Renal cortical epithelial cell (primary cell): ENCODE data around the gene GJA5. TPM values are rescaled to one million over a fixed set of nuclear protein-coding genes. Genes with fewer than 3 reads are reported as not detected.
A peak's percentile ranks its signal among the peaks of the same experiment; 100 is the strongest.

Experiments used
- DNase-seq: peaks from one replicate; pipeline ENCODE4 v3.0.0-alpha.2; 2011; ENCODE audit warnings: low read depth
- total RNA-seq: library from RNA; depleted of rRNA; stranded (reverse); fragments of >200 nt; gene quantifications from 2 replicates; pipeline ENCODE4 v1.2.3, GENCODE V29; 2014

The GJA5 gene
- total RNA-seq, 1 donor from 2014 or later = 0.10 TPM

- DNase-seq = no peak
Measured at GRCh38 chr1:147762233-147763024, 2.0 kb upstream of the GJA5 start.

GRCh38 chr1:147758379-147759100 is 1.9 kb downstream of the GJA5 start:
- DNase-seq = no peak

DNA sequence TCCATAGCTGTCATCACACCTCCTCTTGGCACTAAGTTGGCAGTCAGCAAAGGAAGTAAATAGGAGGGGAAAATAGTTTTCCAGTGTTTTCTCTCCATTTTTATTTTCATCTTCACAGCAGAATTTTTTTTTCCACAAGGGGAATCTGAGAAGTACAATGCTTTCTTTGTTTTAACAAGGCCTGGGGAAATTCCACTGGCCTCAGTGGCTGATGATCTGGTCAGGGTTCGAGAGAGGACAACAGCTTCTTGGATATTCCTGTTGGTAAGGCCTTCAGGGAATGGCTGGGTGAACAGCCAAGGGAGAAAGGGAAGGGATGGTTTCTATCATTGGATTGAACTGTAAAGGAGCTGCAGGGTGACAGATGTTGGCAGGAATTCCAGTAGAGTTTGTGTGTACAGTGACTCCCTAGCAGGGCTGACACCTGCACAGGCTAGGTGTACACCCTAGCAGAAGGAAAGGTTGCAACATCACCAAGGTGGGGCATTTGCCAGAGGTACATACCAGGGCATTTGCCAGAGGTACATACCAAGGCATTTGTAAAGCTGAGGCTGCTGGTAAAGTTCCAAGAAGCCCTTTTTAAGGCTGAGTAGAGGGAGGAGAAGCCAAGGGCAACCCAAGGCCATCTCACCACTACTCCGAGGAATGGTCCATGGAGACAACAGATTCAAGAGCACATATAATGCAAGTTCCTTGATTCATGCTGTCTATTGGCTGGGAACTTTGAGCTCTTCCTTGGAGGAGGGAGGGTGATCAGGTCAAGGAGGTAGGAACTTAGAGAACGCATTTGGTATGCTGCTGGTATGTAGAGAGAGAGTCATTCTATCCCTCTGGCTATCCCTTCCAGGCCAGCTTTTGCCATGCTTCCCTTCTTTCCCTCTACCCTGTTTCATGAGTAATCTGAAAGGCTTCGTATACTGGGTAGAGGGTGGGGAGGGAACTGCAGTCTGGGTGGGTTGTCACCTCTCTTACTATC is 3.1 kb downstream of the GJA5 start:
- peak; percentile 63 for DNase-seq

DNA sequence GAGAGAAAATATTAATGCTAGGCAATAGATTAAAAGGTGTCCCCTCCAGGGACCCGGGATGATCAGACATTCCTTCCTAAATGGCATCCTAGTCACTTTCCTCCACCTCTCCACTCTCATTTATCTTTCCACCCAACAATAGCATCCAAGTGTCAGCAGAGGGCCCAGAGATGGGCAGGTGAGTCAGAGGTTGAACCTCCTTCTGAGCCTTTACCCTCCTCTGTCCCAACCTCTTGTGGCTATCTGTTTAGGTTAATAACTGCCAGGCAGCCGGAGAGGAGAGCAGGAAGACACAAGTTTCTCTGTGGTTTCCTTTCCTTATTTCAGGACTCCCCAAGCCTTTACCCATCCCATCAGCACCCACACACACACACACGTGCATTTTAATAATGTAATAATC is 4.1 kb downstream of the GJA5 start:
- DNase-seq = peak; percentile 30

GRCh38 chr1:147754661-147755060 is 5.7 kb downstream of the GJA5 start:
- DNase-seq = no peak

DNA sequence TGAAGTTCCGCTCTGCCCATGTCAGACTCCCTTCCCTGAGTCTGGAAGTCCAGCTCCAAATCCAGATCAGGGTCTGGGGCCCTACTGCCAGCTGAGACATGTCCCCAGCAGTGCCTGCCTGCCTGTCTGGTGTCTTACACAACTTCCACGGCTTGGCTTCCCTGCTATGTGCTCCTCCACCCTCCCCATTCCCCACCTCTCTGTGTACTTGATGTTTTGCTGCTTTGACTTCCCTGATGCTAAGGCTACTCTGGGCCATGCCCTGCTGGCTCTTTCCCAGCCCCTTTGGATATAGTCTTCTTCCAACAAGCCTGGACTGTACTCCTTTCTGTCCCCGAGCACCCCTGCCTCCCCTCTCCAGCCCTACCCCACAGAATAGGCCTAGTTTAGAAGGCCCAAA is 7.3 kb downstream of the GJA5 start:
- DNase-seq = no peak

DNA sequence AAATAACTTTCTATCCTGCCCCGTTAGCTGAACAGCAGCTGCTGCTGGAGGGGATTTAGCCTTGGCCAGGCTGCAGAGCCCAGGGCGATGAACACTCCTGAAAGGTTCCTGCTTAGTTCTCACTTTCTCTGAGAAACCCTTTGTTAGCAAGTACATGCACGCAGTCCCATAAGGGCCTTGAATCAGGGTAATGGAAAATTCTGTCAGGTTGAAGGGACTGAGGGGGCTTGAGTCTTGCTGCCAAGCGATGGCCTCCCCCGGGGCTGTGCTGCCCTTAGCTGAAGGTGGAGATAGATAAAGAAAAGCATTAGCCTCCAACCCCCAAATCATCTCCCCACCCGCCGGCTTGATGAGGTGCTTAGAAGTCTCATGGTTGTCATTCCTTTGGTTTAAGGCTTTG is 7.9 kb downstream of the GJA5 start:
- DNase-seq = no peak

DNA sequence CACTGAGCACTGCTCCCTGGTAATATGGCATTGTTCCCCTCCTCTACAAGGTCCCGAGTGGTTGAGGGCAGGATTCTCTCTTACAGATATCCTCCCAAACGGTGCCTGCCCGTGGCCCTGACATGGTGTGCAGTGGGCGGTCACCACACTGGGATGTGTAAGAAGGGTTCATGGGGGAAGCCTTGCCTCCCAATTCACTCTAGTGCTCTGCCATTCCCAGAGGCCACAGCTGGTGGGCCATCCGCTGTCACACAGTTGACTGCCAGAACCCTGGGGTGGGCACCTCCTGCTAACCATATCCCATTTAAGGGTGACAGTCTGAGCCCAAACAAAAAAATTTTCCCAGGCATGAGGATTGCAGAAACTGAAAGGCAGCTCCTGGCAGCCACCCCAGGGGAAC is 9.1 kb downstream of the GJA5 start:
- no peak for DNase-seq

DNA sequence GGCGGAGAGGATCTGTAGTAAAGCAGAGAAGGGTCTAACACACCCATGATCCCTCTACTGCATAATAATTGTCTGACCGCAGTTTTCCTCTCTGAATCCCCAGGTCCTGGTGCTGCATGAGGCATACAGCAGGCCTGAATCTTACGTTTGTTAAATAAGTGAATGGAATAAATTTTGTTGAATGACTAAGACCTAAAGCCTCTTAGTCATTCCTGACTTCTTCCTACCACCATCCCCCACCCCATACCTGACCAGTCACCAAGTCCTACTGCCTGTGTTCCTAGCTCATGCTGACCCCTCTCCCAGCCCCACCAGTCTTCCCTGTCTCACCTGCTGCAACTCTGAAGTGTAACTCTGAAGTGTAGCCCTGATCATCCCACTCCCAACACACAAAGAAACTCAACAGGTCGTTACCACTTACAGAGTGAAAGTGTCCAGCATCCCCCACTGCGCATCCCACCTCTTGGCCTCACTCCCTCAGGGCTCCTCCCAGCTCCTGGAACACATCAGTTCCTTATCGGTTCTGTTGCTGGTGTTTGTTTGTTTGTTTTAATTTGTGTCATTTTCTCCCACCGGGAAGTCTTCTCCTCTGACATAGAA is 9.7 kb downstream of the GJA5 start:
- peak; percentile 28 for DNase-seq

GRCh38 chr1:147749792-147750191 is 10.6 kb downstream of the GJA5 start:
- no peak for DNase-seq

- peak; percentile 42 for DNase-seq
Measured at GRCh38 chr1:147748676-147749350, 11.6 kb downstream of the GJA5 start.

GRCh38 chr1:147747966-147748365 is 12.4 kb downstream of the GJA5 start:
- no peak for DNase-seq

GRCh38 chr1:147745271-147745670 is 15.1 kb downstream of the GJA5 start:
- no peak for DNase-seq

DNA sequence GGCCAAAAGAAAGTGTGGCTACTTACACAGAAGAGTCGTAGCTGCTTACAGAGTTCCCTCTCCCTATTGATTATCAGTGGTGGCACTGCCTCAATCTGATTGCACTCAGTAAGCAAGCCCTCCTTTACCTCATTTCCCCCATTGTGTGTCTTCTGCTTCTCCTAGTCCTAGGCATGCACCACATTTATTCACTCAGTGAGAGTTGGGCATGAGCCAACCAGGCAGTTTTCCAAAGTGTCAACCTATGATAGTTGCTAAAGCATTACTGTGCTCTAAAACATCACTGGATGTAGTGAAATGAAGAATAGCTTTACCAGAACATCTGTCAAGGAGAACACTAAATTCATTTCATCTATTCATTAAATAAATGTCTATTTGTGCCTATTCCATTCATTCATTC is 19.3 kb downstream of the GJA5 start:
- DNase-seq = no peak

DNA sequence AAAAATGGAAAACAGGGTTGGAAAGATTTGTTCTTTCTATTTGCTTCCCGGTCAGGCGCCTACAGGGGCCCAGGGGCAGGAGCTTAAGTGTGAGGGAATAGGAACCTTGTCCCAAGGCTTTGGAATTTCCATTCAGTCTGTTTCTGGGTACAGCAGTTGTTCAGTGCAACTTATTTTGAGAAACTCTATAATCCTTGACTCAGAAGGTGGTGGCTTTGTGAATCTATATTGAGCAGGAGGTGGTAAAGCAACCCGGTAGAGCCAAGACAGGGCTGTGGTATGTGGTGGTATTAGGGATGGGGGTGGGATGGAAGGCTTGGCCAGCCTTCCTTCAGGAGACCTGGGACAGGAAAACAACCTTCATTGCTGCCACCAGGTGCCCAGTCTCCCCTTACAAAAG is 20.0 kb downstream of the GJA5 start:
- no peak for DNase-seq

DNA sequence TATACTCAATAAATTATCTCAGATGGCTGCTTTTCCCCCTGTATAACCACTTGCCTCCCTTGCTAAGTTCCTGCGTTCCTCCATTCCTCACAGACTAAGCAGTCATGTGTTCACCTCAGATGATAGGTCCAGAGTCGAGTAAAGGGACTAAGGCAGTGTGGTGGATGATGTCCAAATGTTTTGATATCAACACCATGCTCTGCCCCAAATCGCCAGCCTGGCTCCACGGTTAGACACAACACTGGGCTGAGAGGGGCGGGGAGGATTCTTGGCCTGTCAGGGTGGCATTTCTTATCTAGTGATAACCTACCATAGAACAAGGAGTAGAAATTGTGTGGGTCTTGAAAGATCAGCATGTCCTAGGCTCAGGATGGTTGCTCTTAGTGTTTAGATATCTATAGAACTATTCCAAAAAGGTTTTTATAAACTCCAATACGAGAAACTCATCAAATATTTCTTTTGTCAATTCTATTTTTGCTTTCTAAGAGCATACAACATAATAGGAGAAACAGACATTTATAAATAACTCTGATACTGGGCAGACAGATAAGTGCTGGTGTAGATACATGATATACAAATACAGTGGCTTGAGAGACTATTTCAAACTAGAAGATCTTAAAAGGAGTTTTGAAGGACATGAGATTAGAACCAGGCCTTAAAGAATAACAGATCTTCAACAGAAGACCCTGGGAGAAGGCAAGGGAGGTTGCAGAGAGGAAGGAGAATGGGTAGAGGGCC is 21.5 kb downstream of the GJA5 start:
- no peak for DNase-seq

DNA sequence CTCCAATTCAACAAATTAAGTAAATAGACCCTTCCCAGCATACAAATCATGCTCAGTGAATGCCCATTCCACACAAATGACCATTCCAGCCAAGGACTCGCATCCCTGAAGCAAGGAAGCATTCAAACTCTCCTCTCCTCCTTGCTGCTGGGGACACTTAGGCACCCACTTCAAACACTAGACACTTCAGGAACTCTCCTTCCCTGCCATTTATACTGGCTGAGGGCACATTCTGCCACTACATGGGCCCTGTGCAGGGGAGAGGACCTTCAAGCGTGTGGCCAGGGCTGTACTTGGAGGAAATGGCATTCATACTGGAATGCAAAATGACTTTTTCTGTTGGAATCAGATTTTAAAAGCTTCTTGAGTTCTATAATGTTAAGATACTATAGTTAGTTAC is 22.3 kb downstream of the GJA5 start:
- DNase-seq = no peak

DNA sequence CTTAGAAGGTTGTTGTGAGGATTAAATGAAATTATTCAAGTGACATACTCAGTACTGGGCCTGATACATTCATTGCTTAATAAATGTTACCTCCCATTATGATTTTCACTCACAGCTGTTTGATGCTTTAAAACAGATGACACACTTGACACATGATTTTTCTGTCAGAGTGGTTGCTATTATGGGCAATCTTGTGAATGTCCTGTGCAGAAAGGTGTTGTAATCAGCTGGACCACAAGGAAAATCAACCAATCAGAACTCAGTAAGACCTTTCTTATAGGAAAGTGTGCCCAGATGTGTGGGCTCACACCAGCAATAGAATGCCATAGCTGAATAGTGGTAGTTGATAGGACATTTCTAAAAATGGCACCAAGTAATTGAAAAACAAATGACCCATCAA is 23.5 kb downstream of the GJA5 start:
- DNase-seq = no peak

DNA sequence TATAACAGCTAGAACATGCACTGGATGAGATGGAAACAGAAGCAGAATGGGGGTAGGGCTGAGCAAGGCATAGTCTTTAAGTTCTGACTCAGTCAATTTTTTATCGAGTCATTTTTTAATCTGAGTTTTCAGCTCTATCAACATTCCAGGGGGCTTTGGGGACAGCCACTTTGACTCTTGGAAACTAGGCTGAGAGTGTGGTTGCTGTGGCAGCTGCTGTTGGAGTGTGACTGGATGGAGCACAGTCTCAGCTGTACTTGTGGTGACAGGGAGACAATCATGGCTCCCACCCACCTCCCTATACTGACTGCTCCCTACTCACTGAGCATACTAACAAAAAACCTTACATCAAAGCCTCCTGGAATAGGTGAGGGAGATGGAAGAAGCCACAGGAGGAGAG is 25.0 kb downstream of the GJA5 start:
- no peak for DNase-seq

- DNase-seq = peak; percentile 71
Measured at GRCh38 chr1:147734291-147734841, 26.0 kb downstream of the GJA5 start.
